HepG2 (cell line): Measurements from ENCODE around the gene GATA1. TPM values are rescaled to one million over a fixed set of nuclear protein-coding genes. Genes with fewer than 3 reads are reported as not detected.
A peak's percentile ranks its signal among the peaks of the same experiment; 100 is the strongest.

Experiments
- CC2D1A ChIP-seq: sonication (generic); formaldehyde crosslinking; IDR thresholded peaks from 2 replicates; pipeline ENCODE4 v1.8.1; 2023; ENCODE audit warnings: mild to moderate bottlenecking, missing genetic modification reagents
- CREM ChIP-seq, 2 experiments: sonication (generic) in 1 of 2; formaldehyde crosslinking in 1 of 2; IDR thresholded peaks; 2 replicates each; pipeline versions ENCODE4 v1.4.0 to v1.6.1; 2016 to 2020; ENCODE audit warnings: antibody characterized with exemption in 1 of 2, mild to moderate bottlenecking in 1 of 2, missing genetic modification reagents in 1 of 2
- DNMT1 ChIP-seq: sonication (generic); formaldehyde crosslinking; IDR thresholded peaks from 2 replicates; pipeline ENCODE4 v1.5.1; 2020; ENCODE audit warnings: mild to moderate bottlenecking, missing genetic modification reagents
- EED ChIP-seq: sonication (generic); formaldehyde crosslinking; IDR thresholded peaks from 2 replicates; pipeline ENCODE4 v1.5.0; 2020; ENCODE audit warnings: mild to moderate bottlenecking, missing genetic modification reagents
- GRHL1 ChIP-seq: sonication (generic); formaldehyde crosslinking; conservative IDR thresholded peaks from 2 replicates; pipeline ENCODE4 v1.8.0; 2022; ENCODE audit warnings: missing genetic modification reagents
- KDM1A ChIP-seq: IDR thresholded peaks from 2 replicates; pipeline ENCODE4 v1.6.1; 2016; ENCODE audit warnings: missing compliant biosample characterization
- KDM4B ChIP-seq: sonication (generic); formaldehyde crosslinking; IDR thresholded peaks from 2 replicates; pipeline ENCODE4 v1.4.0; 2020; ENCODE audit warnings: missing genetic modification reagents
- KDM5A ChIP-seq: fragments of 200-600 bp; sonication (generic); IDR thresholded peaks from 2 replicates; pipeline ENCODE4 v1.7.0; 2018; ENCODE audit warnings: antibody characterized with exemption, mild to moderate bottlenecking, low read length, borderline replicate concordance
- KLF9 ChIP-seq: IDR thresholded peaks from 2 replicates; pipeline ENCODE4 v1.6.1; 2016; ENCODE audit warnings: low read depth
- LCORL ChIP-seq, 2 experiments: fragments of 450-650 bp in 1 of 2; sonication (generic) in 1 of 2; formaldehyde crosslinking in 1 of 2; IDR thresholded peaks; 2 replicates each; pipeline versions ENCODE4 v1.5.0 to v1.6.1; 2017 to 2020; ENCODE audit warnings: antibody characterized with exemption in 1 of 2, missing genetic modification reagents in 1 of 2
- NFATC3 ChIP-seq: sonication (generic); formaldehyde crosslinking; IDR thresholded peaks from 2 replicates; pipeline ENCODE4 v1.5.1; 2020; ENCODE audit warnings: mild to moderate bottlenecking, missing genetic modification reagents
- RNF2 ChIP-seq: fragments of 450-650 bp; conservative IDR thresholded peaks from 2 replicates; pipeline ENCODE4 v1.6.1; 2016; ENCODE audit warnings: low read depth
- RXRB ChIP-seq: IDR thresholded peaks from 2 replicates; pipeline ENCODE4 v1.6.1; 2016; ENCODE audit warnings: borderline replicate concordance, missing genetic modification reagents, missing compliant biosample characterization
- SOX13 ChIP-seq, 3 experiments: fragments of 450-650 bp in 1 of 3; sonication (generic) in 1 of 3; formaldehyde crosslinking in 1 of 3; IDR thresholded peaks in 2 of 3; conservative IDR thresholded peaks in 1 of 3; 2 replicates each; pipeline versions ENCODE4 v1.5.0 to v1.6.1; 2016 to 2020; ENCODE audit warnings: antibody characterized with exemption in 1 of 3, mild to moderate bottlenecking in 1 of 3, missing compliant biosample characterization in 1 of 3, missing genetic modification reagents in 1 of 3, moderate library complexity in 1 of 3
- SP5 ChIP-seq: IDR thresholded peaks from 2 replicates; pipeline ENCODE4 v1.6.1; 2016; ENCODE audit warnings: low read depth, borderline replicate concordance
- TAF1 ChIP-seq: sonication (generic); formaldehyde crosslinking; IDR thresholded peaks from 2 replicates; pipeline ENCODE4 v1.4.0; 2020; ENCODE audit warnings: missing genetic modification reagents
- TEF ChIP-seq: sonication (generic); formaldehyde crosslinking; IDR thresholded peaks from 2 replicates; pipeline ENCODE4 v1.5.0; 2020; ENCODE audit warnings: missing genetic modification reagents
- ZBTB3 ChIP-seq: sonication (generic); formaldehyde crosslinking; IDR thresholded peaks from 2 replicates; pipeline ENCODE4 v1.4.0; 2020; ENCODE audit warnings: low read depth, mild to moderate bottlenecking, moderate library complexity, missing genetic modification reagents, borderline replicate concordance
- ZNF124 ChIP-seq: sonication (generic); formaldehyde crosslinking; IDR thresholded peaks from 2 replicates; pipeline ENCODE4 v1.4.0; 2020; ENCODE audit warnings: missing genetic modification reagents
- ZNF142 ChIP-seq: sonication (generic); formaldehyde crosslinking; IDR thresholded peaks from 2 replicates; pipeline ENCODE4 v1.4.0; 2020; ENCODE audit warnings: missing genetic modification reagents
- ZNF468 ChIP-seq: sonication (generic); formaldehyde crosslinking; IDR thresholded peaks from 2 replicates; pipeline ENCODE4 v1.8.0; 2022; ENCODE audit warnings: mild to moderate bottlenecking, moderate library complexity, missing genetic modification reagents
- ZNF530 ChIP-seq: sonication (generic); formaldehyde crosslinking; IDR thresholded peaks from 2 replicates; pipeline ENCODE4 v1.5.0; 2020; ENCODE audit warnings: low read depth, mild to moderate bottlenecking, missing genetic modification reagents
- polyA plus RNA-seq, 8 experiments: library from polyadenylated mRNA; depleted of rRNA in 3 of 8; stranded (reverse) in 7 of 8; unstranded in 1 of 8; fragments of >200 nt; fragmentation: Illumina TruSeq in 4 of 8; extraction: Trizol in 4 of 8; gene quantifications; 2 replicates each; pipeline versions ENCODE4 v1.2.1 to v1.2.3, GENCODE V29; 2011 to 2016; ENCODE audit warnings: low read depth in 4 of 8, missing spikeins in 1 of 8, mixed read lengths in 1 of 8; ENCODE audit not compliant: insufficient read depth in 1 of 8
- total RNA-seq, 5 experiments: library from RNA; depleted of rRNA; stranded (reverse); fragments of >200 nt; fragmentation: Illumina TruSeq; extraction: Trizol; gene quantifications; 2 replicates each; pipeline ENCODE4 v1.2.3, GENCODE V29; 2016; ENCODE audit warnings: low read depth in 1 of 5

Gene GATA1
- total and polyA plus RNA-seq, 2 of the 13 experiments (the other 11 are each of a cell fraction or from before 2014, with no cell fraction given), result 0.13 TPM; not detected in 1

GRCh38 chrX:48737213-48737938 is 49.0 kb upstream of the GATA1 start (continued):
- TF ChIP-seq ZNF468, result no peak
- no peak for TF ChIP-seq KDM5A
- no peak for TF ChIP-seq KDM1A (CRISPR knock-in tag)
- TF ChIP-seq TAF1, result peak; percentile 51; the same call in 1 of the 2 replicates
- no peak for TF ChIP-seq KLF9
- no peak for TF ChIP-seq ZNF142
- no peak for TF ChIP-seq SP5 (CRISPR knock-in tag)
- TF ChIP-seq ZNF124 (CRISPR knock-in tag), result no peak
- no peak for TF ChIP-seq ZBTB3 (CRISPR knock-in tag)
- no peak for TF ChIP-seq DNMT1 (CRISPR knock-in tag)
- TF ChIP-seq GRHL1 (CRISPR knock-in tag), result no peak
- TF ChIP-seq RNF2, result no peak
- no peak for TF ChIP-seq LCORL (IDR thresholded peaks at IDR 0.05)
- no peak; the same call in 1 of the 2 replicates for TF ChIP-seq LCORL (CRISPR knock-in tag; IDR thresholded peaks at IDR 0.05)
- no peak for TF ChIP-seq CC2D1A
- TF ChIP-seq NFATC3 (CRISPR knock-in tag), result no peak
- TF ChIP-seq KDM4B, result no peak
- TF ChIP-seq CREM (IDR thresholded peaks at IDR 0.05), result peak; percentile 34; the same call in 1 of the 2 replicates
- TF ChIP-seq CREM (CRISPR knock-in tag; IDR thresholded peaks at IDR 0.05), result no peak
- TF ChIP-seq SOX13 (IDR thresholded peaks at IDR 0.05), result no peak
- no peak for TF ChIP-seq SOX13 (CRISPR knock-in tag; conservative IDR thresholded peaks at IDR 0.05 in 1 of 2, IDR thresholded peaks at IDR 0.05 in 1 of 2)
- no peak for TF ChIP-seq TEF (CRISPR knock-in tag)
- no peak for TF ChIP-seq EED (CRISPR knock-in tag)
- no peak for TF ChIP-seq RXRB
- no peak for TF ChIP-seq ZNF530 (CRISPR knock-in tag)
